Endothelial cell of umbilical vein (primary cell): ENCODE measurements around the gene DGKD. TPM values are rescaled to one million over a fixed set of nuclear protein-coding genes. Genes with fewer than 3 reads are reported as not detected.

Experiments used
- BruUV-seq: library from RNA; stranded (reverse); fragments of 400-500 nt; replicated peaks from 2 replicates; lab custom pipeline; 2021; lab: Mats Ljungman, UMichigan
- CTCF ChIA-PET: fragments of 300-600, 350-600 bp; sonication (Branson Sonifier 250); formaldehyde crosslinking; loops from one replicate; lab custom pipeline; 2021; ENCODE audit warnings: antibody characterized with exemption, inconsistent platforms; lab: Charles Lee
- POLR2A ChIA-PET: fragments of 300-600, 350-600 bp; sonication (Branson Sonifier 250); formaldehyde crosslinking; loops from one replicate; lab custom pipeline; 2021; ENCODE audit warnings: antibody characterized with exemption, inconsistent platforms; lab: Charles Lee
- DNase-seq: peaks from one replicate; pipeline ENCODE4 v3.0.0-alpha.2; 2011; ENCODE audit warnings: low read depth, low spot score
- FAIRE-seq: peaks from 2 replicates; lab custom pipeline; 2011; peaks lifted over from hg19 to GRCh38; lab: Jason Lieb, UNC
- H2AFZ ChIP-seq: 2 replicates; pipeline ENCODE4 v1.6.0; 2012; ENCODE audit warnings: low read depth, low read length, control low read depth, inconsistent platforms
- H3K27ac ChIP-seq: 2 replicates; pipeline ENCODE4 v1.5.1; 2011; ENCODE audit warnings: low read depth, mild to moderate bottlenecking, control low read depth, low read length, moderate library complexity; ENCODE audit not compliant: insufficient read depth
- H3K27me3 ChIP-seq, 2 experiments: 2 replicates each; pipeline versions ENCODE4 v1.6.0 to v1.6.1; 2011; ENCODE audit warnings: low read length in 2 of 2, mixed read lengths in 1 of 2; ENCODE audit not compliant: control insufficient read depth in 2 of 2, insufficient read depth in 2 of 2
- H3K36me3 ChIP-seq, 2 experiments: 2 replicates in 1 of 2; 3 replicates in 1 of 2; pipeline ENCODE4 v1.5.1; 2011; ENCODE audit warnings: low read length in 2 of 2, mild to moderate bottlenecking in 1 of 2, moderate library complexity in 1 of 2; ENCODE audit not compliant: control insufficient read depth in 2 of 2, insufficient read depth in 2 of 2; ENCODE audit errors: extremely low read depth in 1 of 2
- H3K4me1 ChIP-seq: 3 replicates; pipeline ENCODE4 v1.5.1; 2011; ENCODE audit warnings: mild to moderate bottlenecking, low read length; ENCODE audit not compliant: control insufficient read depth, insufficient read depth; ENCODE audit errors: extremely low read depth
- H3K4me2 ChIP-seq: 2 replicates; pipeline ENCODE4 v1.6.1; 2011; ENCODE audit warnings: low read length, control low read depth, mixed read lengths; ENCODE audit not compliant: insufficient read depth
- H3K4me3 ChIP-seq, 3 experiments: fragments of 200-600 bp in 1 of 3; sonication (generic), shearing (Covaris generic) in 1 of 3; replicated peaks in 1 of 3; 2 replicates each; pipeline ENCODE4 v1.5.1; 2011 to 2016; ENCODE audit warnings: control low read depth in 3 of 3, low read length in 3 of 3, mild to moderate bottlenecking in 2 of 3, inconsistent platforms in 1 of 3, low read depth in 1 of 3, moderate library complexity in 1 of 3; ENCODE audit not compliant: insufficient read depth in 1 of 3
- H3K79me2 ChIP-seq: 2 replicates; pipeline ENCODE4 v1.6.0; 2012; ENCODE audit warnings: low read length, inconsistent platforms; ENCODE audit not compliant: control insufficient read depth, insufficient read depth
- H3K9ac ChIP-seq: replicated peaks from 2 replicates; pipeline ENCODE3; 2011; ENCODE audit warnings: low read length, control low read depth; ENCODE audit not compliant: insufficient read depth; ENCODE audit errors: extremely low read depth
- H3K9me1 ChIP-seq: replicated peaks from 3 replicates; pipeline ENCODE4 v1.6.0; 2011; ENCODE audit warnings: mild to moderate bottlenecking, low read length; ENCODE audit not compliant: control insufficient read depth, insufficient read depth; ENCODE audit errors: extremely low read depth
- H3K9me3 ChIP-seq: replicated peaks from 2 replicates; pipeline ENCODE4 v1.5.1; 2012; ENCODE audit warnings: low read length, inconsistent platforms; ENCODE audit not compliant: control insufficient read depth, insufficient read depth
- H4K20me1 ChIP-seq: replicated peaks from 2 replicates; pipeline ENCODE3; 2011; ENCODE audit warnings: mild to moderate bottlenecking, low read length; ENCODE audit not compliant: control insufficient read depth, insufficient read depth; ENCODE audit errors: extremely low read depth
- EZH2 ChIP-seq: IDR thresholded peaks from 2 replicates; pipeline ENCODE4 v1.6.1; 2012; ENCODE audit warnings: borderline replicate concordance, low read depth, mild to moderate bottlenecking, moderate library complexity, low read length, inconsistent platforms; ENCODE audit not compliant: severe bottlenecking
- FOS ChIP-seq: IDR thresholded peaks from 2 replicates; pipeline ENCODE4 v1.6.1; 2011; ENCODE audit warnings: mild to moderate bottlenecking, low read length, moderate library complexity, borderline replicate concordance; ENCODE audit not compliant: insufficient read depth
- GATA2 ChIP-seq: IDR thresholded peaks from 2 replicates; pipeline ENCODE4 v1.7.0; 2011; ENCODE audit warnings: low read depth, mild to moderate bottlenecking, moderate library complexity, mixed read lengths, low read length; ENCODE audit not compliant: insufficient read length, insufficient read depth
- JUN ChIP-seq: IDR thresholded peaks from 2 replicates; pipeline ENCODE4 v1.6.1; 2011; ENCODE audit warnings: borderline replicate concordance, low read depth; ENCODE audit not compliant: insufficient read length, insufficient read depth
- MYC ChIP-seq: IDR thresholded peaks from one replicate; pipeline ENCODE4 v1.6.1; 2011; ENCODE audit warnings: mild to moderate bottlenecking, low read depth, low read length
- POLR2A ChIP-seq: IDR thresholded peaks from 2 replicates; pipeline ENCODE4 v1.6.1; 2012; ENCODE audit warnings: low read depth, mild to moderate bottlenecking, control low read depth, low read length
- POLR2AphosphoS5 ChIP-seq: IDR thresholded peaks from 2 replicates; pipeline ENCODE4 v1.6.1; 2012; ENCODE audit warnings: low read depth, mild to moderate bottlenecking, control low read depth, low read length, moderate library complexity; ENCODE audit not compliant: insufficient read depth
- dilution Hi-C: fragments of 300-500 bp; cut with MboI; formaldehyde crosslinking; loops from one replicate; pipeline ENCODE4 v1.15.0; 2019; ENCODE audit warnings: low sequenced_read_pairs; ENCODE audit not compliant: extremely low pct_ligation_motif_present
- intact Hi-C: fragments of 100-400 bp; cut with micrococcal nuclease; formaldehyde crosslinking; loops from one replicate; pipeline ENCODE4 v1.10.0; 2022
- polyA plus RNA-seq, 4 experiments: library from polyadenylated mRNA; depleted of rRNA in 3 of 4; stranded (reverse) in 3 of 4; unstranded in 1 of 4; fragments of >200 nt; gene quantifications; 2 replicates each; pipeline versions ENCODE4 v1.2.1 to v1.2.3, GENCODE V29; 2011 to 2012; ENCODE audit warnings: missing spikeins in 1 of 4
- total RNA-seq: library from RNA; stranded (reverse); gene quantifications from 2 replicates; pipeline ENCODE4 v1.2.3, GENCODE V29; 2021
- TF ChIP-seq, protein P1 (sequence below): IDR thresholded peaks from 2 replicates; pipeline ENCODE4 v1.6.1; 2011; ENCODE audit not compliant: insufficient read depth, insufficient read length
- TF ChIP-seq, protein P2 (sequence below), 2 donors: IDR thresholded peaks; 1 replicate in 1 of 2; 2 replicates in 1 of 2; pipeline ENCODE4 v1.5.1; 2011; ENCODE audit warnings: low read length in 2 of 2, mild to moderate bottlenecking in 2 of 2, moderate library complexity in 2 of 2, control low read depth in 1 of 2, inconsistent platforms in 1 of 2, low read depth in 1 of 2; ENCODE audit not compliant: insufficient read depth in 1 of 2; ENCODE audit errors: extremely low read depth in 1 of 2

The DGKD gene
- total and polyA plus RNA-seq, 2 donors (not counting 3 experiments of a cell fraction or from before 2014, with no cell fraction given) = 10.8 to 36.6 TPM

DNA sequence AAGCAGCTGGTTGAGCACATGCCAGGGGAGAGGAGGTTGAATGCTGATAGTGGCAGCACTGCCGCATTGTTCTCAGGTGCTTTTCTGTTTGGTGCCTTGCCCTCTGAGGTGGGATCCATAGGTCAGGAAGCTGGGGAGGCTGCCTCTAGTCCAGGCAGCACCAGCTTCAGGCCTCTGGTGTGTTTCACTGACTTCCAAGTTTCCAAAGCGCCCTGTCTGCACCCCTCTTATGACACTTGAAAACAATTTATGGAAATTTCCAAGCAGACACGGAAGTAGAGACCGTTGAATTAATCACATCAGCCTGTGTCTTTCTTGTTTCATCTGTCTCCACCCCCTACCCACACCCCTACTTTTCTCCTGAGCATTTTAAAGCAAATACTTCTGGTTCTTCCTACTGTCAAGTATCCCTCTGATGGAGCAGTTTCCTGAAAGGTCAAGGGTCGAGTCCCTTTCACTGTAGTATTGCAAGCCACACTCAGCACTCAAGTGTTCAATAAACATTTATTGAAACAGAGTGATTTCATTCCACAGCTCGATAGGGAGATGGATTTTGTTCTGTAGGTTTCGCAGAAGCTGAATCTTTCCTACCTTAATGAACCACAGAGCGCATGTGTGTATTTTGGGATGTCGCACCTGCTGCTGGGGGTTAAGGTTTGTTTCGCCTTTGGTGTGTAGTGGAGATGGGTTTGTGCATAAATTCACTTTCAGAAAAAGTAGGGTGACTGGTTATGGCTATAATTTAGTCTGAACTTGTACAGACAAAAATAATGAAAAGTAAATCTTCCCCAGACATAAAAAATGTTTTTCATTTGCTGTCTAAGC is 21.4 kb downstream of the DGKD start:
- Histone ChIP-seq H3K27ac (no peak overlapping the region), H3K9me3 (no peaks in the 10 kb centered on the region), H3K27me3 (no peaks in the 10 kb centered on the region), H3K36me3 (no peaks in the 10 kb centered on the region), H3K4me1 (no peaks in the 10 kb centered on the region), H3K9me1 (no peaks in the 10 kb centered on the region), H3K9ac (no peak overlapping the region), H3K79me2 (no peaks in the 10 kb centered on the region), H3K4me3 (no peak overlapping the region), H2AFZ (no peak overlapping the region), H4K20me1 (no peaks in the 10 kb centered on the region), H3K4me2 (no peak overlapping the region)
- no peak for FAIRE-seq
- intact Hi-C loops = no loop called here
- DNase-seq = no peak
- POLR2A ChIA-PET = no interaction called here
- dilution Hi-C loops = no loop called here
- CTCF ChIA-PET = no interaction called here
- TF ChIP-seq MYC (no peak), GATA2 (no peak), EZH2 (no peak), POLR2AphosphoS5 (no peak), JUN (no peak)
- BruUV-seq = no TSS peak

DNA sequence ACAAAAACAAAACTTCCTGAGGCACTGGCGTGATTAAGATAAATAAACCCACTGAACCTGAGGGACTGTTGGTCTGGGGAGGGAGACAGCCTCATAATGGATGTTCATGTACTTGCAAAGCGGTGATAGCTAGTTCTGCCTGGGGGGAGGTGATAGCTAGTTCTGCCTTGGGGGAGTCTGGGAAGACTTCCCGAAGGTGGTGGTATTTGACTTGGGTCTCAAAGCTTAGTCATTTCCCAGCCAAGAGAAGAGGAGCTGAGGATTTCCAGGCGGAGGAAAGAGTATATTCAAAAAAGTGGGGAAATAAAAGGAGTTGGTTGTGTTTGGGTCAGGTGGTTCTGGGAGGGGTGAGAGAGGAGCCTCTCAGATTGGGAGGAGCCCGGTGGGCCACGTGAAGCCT is 24.7 kb downstream of the DGKD start:
- Histone ChIP-seq H2AFZ (no peak overlapping the region), H3K27ac (no peak overlapping the region), H4K20me1 (no peaks in the 10 kb centered on the region), H3K79me2 (no peaks in the 10 kb centered on the region), H3K36me3 (no peaks in the 10 kb centered on the region), H3K4me3 (no peak overlapping the region), H3K9ac (no peak overlapping the region), H3K9me3 (no peaks in the 10 kb centered on the region), H3K4me2 (no peak overlapping the region), H3K27me3 (no peaks in the 10 kb centered on the region), H3K4me1 (no peaks in the 10 kb centered on the region), H3K9me1 (no peaks in the 10 kb centered on the region)
- FAIRE-seq (no peak), DNase-seq (no peak)
- intact Hi-C loops = no loop called here
- dilution Hi-C loops = no loop called here
- TF ChIP-seq EZH2 = no peak
- no peak for TF ChIP-seq JUN
- no peak for TF ChIP-seq POLR2A
- TF ChIP-seq FOS = no peak
- no peak for TF ChIP-seq GATA2
- no peak for TF ChIP-seq MYC
- TF ChIP-seq, protein P1, sequence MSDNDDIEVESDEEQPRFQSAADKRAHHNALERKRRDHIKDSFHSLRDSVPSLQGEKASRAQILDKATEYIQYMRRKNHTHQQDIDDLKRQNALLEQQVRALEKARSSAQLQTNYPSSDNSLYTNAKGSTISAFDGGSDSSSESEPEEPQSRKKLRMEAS = no peak
- TF ChIP-seq, protein P2, sequence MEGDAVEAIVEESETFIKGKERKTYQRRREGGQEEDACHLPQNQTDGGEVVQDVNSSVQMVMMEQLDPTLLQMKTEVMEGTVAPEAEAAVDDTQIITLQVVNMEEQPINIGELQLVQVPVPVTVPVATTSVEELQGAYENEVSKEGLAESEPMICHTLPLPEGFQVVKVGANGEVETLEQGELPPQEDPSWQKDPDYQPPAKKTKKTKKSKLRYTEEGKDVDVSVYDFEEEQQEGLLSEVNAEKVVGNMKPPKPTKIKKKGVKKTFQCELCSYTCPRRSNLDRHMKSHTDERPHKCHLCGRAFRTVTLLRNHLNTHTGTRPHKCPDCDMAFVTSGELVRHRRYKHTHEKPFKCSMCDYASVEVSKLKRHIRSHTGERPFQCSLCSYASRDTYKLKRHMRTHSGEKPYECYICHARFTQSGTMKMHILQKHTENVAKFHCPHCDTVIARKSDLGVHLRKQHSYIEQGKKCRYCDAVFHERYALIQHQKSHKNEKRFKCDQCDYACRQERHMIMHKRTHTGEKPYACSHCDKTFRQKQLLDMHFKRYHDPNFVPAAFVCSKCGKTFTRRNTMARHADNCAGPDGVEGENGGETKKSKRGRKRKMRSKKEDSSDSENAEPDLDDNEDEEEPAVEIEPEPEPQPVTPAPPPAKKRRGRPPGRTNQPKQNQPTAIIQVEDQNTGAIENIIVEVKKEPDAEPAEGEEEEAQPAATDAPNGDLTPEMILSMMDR (IDR thresholded peaks at IDR 0.05; ENCODE audit: extremely low read depth in 1 of 2, insufficient read depth in 1 of 2, low read depth in 1 of 2, low read length in 2 of 2) = no peak
- TF ChIP-seq POLR2AphosphoS5 = no peak
- POLR2A ChIA-PET = no interaction called here
- BruUV-seq = no TSS peak
- CTCF ChIA-PET = interaction anchor here (0.7 to 1.2 kb wide), 3 partner anchors 15 to 64 kb away, joined by 3 read pairs; no protein-coding TSS in a partner anchor
